Activated CD4-positive, alpha-beta T cell treated with anti-CD3 and anti-CD28 coated beads for 1 hour (primary cell): Measurements from ENCODE around the gene KRTAP29-1.
"Not testable (repeated sequence)": the region's sequence is repeated elsewhere in the genome, so short reads cannot be mapped to it uniquely, and the experiment has no call there.

ENCODE experiments used
- DNase-seq: peaks from one replicate; pipeline ENCODE4 v3.0.0-alpha.2; 2020

KRTAP29-1 gene

GRCh38 chr17:41296846-41297245 is 5.8 kb downstream of the KRTAP29-1 start:
- no peak for DNase-seq

GRCh38 chr17:41294016-41294415 is 8.6 kb downstream of the KRTAP29-1 start:
- DNase-seq = no peak

DNA sequence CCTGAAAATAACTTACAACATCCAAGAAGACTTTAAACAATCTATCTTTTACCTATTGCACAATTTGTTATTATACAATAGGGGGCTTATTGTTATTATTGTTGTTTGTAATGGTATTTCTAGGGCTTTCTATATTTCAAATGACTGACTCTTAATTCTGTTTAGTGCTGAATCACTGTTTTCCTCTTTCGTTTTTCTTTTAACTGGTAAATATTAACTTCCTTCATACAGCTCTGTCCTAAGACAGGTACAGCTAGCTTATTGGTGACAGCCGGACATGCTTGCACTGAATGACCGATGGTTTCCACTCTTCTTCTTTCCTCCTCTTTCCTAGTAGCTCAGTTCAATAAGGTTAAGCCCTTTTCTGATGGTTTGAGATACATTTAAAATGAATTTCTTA is 15.6 kb downstream of the KRTAP29-1 start:
- no peak for DNase-seq

DNA sequence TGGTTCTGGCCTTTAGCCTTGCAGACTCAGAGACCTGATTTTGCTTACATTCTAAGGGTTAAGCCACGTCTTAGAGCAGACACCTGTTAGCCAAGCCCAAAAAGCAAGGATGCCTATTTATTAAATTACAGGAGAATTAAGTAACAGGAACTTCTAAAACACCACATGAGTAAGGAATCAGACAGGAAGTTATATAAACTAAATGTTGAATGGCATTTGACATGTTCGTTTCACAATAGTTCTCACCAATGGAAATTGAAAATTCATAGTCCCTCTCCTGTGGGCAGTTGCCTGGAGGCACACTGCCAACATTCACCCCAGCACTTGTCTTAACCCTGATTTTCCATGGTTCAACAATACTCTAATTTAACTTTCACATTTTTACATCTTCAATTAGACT is 18.1 kb downstream of the KRTAP29-1 start:
- DNase-seq = no peak

DNA sequence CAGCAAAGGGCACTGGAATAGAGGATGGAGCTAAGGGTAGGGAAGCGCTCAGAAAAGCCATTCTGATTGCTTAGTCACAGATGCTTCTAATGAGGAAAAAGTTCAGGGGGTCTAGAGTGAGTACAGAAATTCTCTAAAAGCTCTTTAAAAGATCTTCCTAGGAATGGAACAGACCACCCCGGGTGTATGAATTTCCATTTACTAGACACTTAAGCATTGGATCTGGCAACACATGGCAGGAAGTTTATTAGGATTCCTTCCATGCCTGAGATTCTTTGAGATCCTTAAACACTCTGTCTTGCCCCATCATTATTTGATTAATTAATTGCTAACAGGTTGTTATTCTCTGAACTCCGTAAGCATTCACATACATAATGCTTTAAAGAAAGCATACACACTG is 18.6 kb downstream of the KRTAP29-1 start:
- no peak for DNase-seq

- DNase-seq = no peak
Observed at GRCh38 chr17:41278176-41278955, 24.3 kb downstream of the KRTAP29-1 start.

- DNase-seq = not testable (repeated sequence)
Observed at GRCh38 chr17:41275648-41276190, 26.9 kb downstream of the KRTAP29-1 start, which contains the start of gene KRTAP9-7. Gene KRTAP9-7, plus strand, starts transcription at chr17:41275698. Its CDS starts 0 bp downstream, at chr17:41275698.

DNA sequence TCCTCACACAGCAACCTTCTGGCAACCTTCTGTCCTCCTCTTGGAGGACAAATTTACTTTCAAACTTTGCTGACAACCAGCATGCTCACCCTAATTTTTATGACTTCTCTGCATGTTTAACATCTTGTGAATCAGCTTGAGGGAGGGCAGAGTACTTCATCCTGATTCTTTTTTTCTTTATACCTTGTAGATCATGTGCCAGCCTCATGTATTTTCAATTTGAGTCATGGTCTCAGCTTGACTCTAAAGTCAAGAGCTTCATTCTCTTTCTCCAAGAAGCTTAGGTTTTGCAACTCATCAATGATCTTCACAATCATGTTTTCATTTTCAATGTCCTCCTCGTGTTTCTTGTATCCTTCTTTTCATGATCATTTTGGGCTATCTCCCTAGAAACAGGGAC is 30.8 kb downstream of the KRTAP29-1 start:
- DNase-seq = no peak

- not testable (repeated sequence) for DNase-seq
Observed at GRCh38 chr17:41271323-41271722, 31.3 kb downstream of the KRTAP29-1 start.

DNA sequence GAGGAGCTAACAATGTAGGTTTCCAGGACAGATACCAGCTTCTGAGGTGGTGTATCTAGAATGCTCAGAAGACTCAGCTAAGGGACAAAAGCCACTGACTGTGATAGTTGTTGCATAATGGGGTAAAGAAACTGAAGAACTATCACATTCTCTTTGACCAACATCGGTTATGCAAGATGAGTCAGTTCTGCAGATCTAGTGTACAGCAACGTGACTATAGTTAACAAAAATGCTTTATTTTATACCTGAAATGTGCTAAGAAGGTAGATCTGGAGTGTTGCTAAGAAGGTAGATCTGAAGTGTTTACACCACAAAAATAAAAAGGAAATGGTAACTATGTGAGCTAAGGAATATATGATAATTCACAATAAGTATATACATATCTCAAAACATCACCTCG is 34.9 kb downstream of the KRTAP29-1 start:
- DNase-seq = no peak

- DNase-seq = no peak
Observed at GRCh38 chr17:41265078-41265477, 37.6 kb downstream of the KRTAP29-1 start, which contains the start of gene KRTAP9-6. Gene KRTAP9-6, plus strand, starts transcription at chr17:41265378. Its CDS starts 0 bp downstream, at chr17:41265378.

GRCh38 chr17:41264599-41264998 is 38.1 kb downstream of the KRTAP29-1 start:
- DNase-seq = no peak

DNA sequence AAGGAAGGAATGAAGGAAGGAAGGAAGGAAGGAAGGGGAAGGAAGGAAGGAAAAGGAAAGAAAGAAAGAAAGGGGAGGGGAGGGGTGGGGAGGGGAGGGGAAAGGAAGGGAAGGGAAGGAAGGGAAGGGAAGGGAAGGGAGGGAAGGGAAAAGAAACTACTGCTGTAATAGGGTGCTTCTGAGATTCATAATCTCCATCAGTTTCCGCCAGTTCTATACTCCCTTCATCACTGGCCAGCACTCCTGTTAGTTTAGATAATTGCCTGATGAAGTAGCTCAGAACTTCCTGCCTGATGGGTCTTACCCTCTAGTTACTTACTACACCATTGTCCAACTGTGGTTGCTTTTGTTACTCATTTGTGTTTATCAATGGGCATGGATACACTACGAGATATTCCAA is 39.4 kb downstream of the KRTAP29-1 start:
- DNase-seq = no peak

GRCh38 chr17:41258406-41258805 is 44.2 kb downstream of the KRTAP29-1 start:
- DNase-seq = no peak

- no peak for DNase-seq
Observed at GRCh38 chr17:41256291-41256685, 46.4 kb downstream of the KRTAP29-1 start.

GRCh38 chr17:41255381-41256290 is 47.0 kb downstream of the KRTAP29-1 start, which contains the start of gene KRTAP9-9:
Gene KRTAP9-9, plus strand, starts transcription at chr17:41255384.
- DNase-seq = not testable (repeated sequence)

- no peak for DNase-seq
Observed at GRCh38 chr17:41254861-41255260, 47.8 kb downstream of the KRTAP29-1 start.
